Kidney (tissue), 22 donors: Measurements from ENCODE around the gene AMH. TPM values are rescaled to one million over a fixed set of nuclear protein-coding genes. Genes with fewer than 3 reads are reported as not detected.
"Not testable (repeated sequence)": the region's sequence is repeated elsewhere in the genome, so short reads cannot be mapped to it uniquely, and the experiment has no call there.

ENCODE experiments used
- DNase-seq, 5 donors: peaks; one replicate each; pipeline ENCODE4 v3.0.0-alpha.2; 2013 to 2020
- FAIRE-seq: peaks from 2 replicates; lab custom pipeline; 2012; peaks lifted over from hg19 to GRCh38; lab: Jason Lieb, UNC
- H3K27ac ChIP-seq, 2 donors: one replicate each; pipeline ENCODE4 v1.7.0; 2013; ENCODE audit warnings: low read depth in 2 of 2, low read length in 2 of 2, inconsistent platforms in 1 of 2
- H3K27me3 ChIP-seq: one replicate; pipeline ENCODE4 v1.7.1; 2013; ENCODE audit warnings: low read length, inconsistent platforms; ENCODE audit not compliant: control insufficient read depth, insufficient read depth
- H3K36me3 ChIP-seq, 3 donors: one replicate each; pipeline versions ENCODE4 v1.7.0 to v1.7.1; 2013; ENCODE audit warnings: low read length in 3 of 3, control low read depth in 1 of 3, inconsistent platforms in 1 of 3; ENCODE audit not compliant: insufficient read depth in 3 of 3, control insufficient read depth in 2 of 3
- H3K4me1 ChIP-seq, 3 donors: one replicate each; pipeline versions ENCODE4 v1.7.0 to v1.7.1; 2013; ENCODE audit warnings: low read length in 3 of 3, inconsistent platforms in 1 of 3, low read depth in 1 of 3; ENCODE audit not compliant: control insufficient read depth in 2 of 3, insufficient read depth in 2 of 3
- H3K4me3 ChIP-seq, 3 donors: one replicate each; pipeline versions ENCODE4 v1.7.0 to v1.8.1; 2013; ENCODE audit warnings: low read length in 3 of 3, control low read depth in 1 of 3, inconsistent platforms in 1 of 3
- H3K9ac ChIP-seq, 3 donors: one replicate each; pipeline versions ENCODE4 v1.7.0 to v1.7.1; 2013; ENCODE audit warnings: low read length in 3 of 3, control low read depth in 1 of 3, inconsistent platforms in 1 of 3
- H3K9me3 ChIP-seq, 3 donors: one replicate each; pipeline versions ENCODE4 v1.7.0 to v1.7.1; 2013; ENCODE audit warnings: low read length in 3 of 3, control low read depth in 1 of 3, inconsistent platforms in 1 of 3; ENCODE audit not compliant: control insufficient read depth in 2 of 3, insufficient read depth in 1 of 3
- CTCF ChIP-seq: IDR thresholded peaks from 3 replicates; pipeline ENCODE4 v1.5.1; 2012; ENCODE audit warnings: mild to moderate bottlenecking, moderate library complexity, borderline replicate concordance; ENCODE audit not compliant: insufficient read depth; ENCODE audit errors: extremely low read depth
- intact Hi-C: fragments of 100-400 bp; cut with DNase I; formaldehyde crosslinking; loops from one replicate; pipeline ENCODE4 v1.11.1; 2022
- long read RNA-seq, 10 donors: library from polyadenylated mRNA in 1 of 10; unstranded in 1 of 10; transcript quantifications; one replicate each; pipeline ENCODE4 v2.0.0 and lab custom pipeline, GENCODE V29; 2021 to 2026
- polyA plus RNA-seq: library from polyadenylated mRNA; stranded (reverse); fragments of 350-450 nt; fragmentation: Illumina TruSeq; extraction: RNeasy Lipid Tissue Mini Kit (QIAGEN cat#74804); gene quantifications from one replicate; pipeline ENCODE4 v1.2.3, GENCODE V29; 2014; ENCODE audit warnings: low read depth, low replicate concordance; ENCODE audit not compliant: insufficient read depth
- total RNA-seq: library from RNA; stranded (reverse); fragmentation: NEBNext Ultra II Directional; extraction: Animal tissue kit (Norgen Biotek cat#: 25700); gene quantifications from one replicate; pipeline ENCODE4 v1.2.1, GENCODE V29; 2021
- donor health status: control.
- donor health status: control.
- donor health status: control.
- donor health status: control.
- donor health status: control.
- donor health status: DM: yes; HTN: yes; CAD: no.
- donor health status: Normal renal cell carcinoma (clear cell type).

AMH gene
- total RNA-seq (1.0 TPM), polyA plus RNA-seq (0.60 TPM)
- long read RNA-seq, donor 1 = 0 reads
- long read RNA-seq, donor 2 = 0 reads
- long read RNA-seq, donor 3, partial matches to known transcripts = 0 of 1 reads
- long read RNA-seq, donor 3, other reads (novel, unspliced or antisense) = 0 of 1 reads
- long read RNA-seq, donor 4 = 0 reads
- long read RNA-seq, donor 5 = 0 reads
- long read RNA-seq, donor 6, partial matches to known transcripts = 0 of 1 reads
- long read RNA-seq, donor 6, other reads (novel, unspliced or antisense) = 0 of 1 reads
- long read RNA-seq, donor 7, partial matches to known transcripts = 0 of 1 reads
- long read RNA-seq, donor 7, other reads (novel, unspliced or antisense) = 0 of 1 reads
- long read RNA-seq, donor 8, partial matches to known transcripts = 0 of 2 reads
- long read RNA-seq, donor 8, other reads (novel, unspliced or antisense) = 0 of 2 reads
- long read RNA-seq, donor 9 = 0 reads
- long read RNA-seq, donor 10, partial matches to known transcripts = 0 of 1 reads
- long read RNA-seq, donor 10, other reads (novel, unspliced or antisense) = 0 of 1 reads

DNA sequence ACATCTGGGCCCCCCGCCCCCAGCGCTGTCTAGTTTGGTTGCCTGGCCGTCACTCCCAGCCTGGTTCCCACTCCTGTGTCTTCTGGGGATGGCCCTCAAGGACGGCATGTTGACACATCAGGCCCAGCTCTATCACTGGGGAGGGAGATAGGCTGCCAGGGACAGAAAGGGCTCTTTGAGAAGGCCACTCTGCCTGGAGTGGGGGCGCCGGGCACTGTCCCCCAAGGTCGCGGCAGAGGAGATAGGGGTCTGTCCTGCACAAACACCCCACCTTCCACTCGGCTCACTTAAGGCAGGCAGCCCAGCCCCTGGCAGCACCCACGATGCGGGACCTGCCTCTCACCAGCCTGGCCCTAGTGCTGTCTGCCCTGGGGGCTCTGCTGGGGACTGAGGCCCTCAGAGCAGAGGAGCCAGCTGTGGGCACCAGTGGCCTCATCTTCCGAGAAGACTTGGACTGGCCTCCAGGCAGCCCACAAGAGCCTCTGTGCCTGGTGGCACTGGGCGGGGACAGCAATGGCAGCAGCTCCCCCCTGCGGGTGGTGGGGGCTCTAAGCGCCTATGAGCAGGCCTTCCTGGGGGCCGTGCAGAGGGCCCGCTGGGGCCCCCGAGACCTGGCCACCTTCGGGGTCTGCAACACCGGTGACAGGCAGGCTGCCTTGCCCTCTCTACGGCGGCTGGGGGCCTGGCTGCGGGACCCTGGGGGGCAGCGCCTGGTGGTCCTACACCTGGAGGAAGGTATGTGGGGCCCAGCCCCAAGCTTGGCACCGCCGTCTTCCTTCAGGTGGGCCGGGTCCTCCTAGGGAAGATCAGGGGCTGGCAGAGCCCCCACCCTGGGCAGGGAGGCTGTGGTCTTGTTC, at the start of gene AMH:
Gene AMH, plus strand, starts transcription at position 314 of the 857 bp plus-strand sequence. Its CDS starts 10 bp downstream, at position 324.
- no peaks in the 10 kb centered on the region for H3K9me3 ChIP-seq
- peaks cover 0 to 9% (median 0%) of the 10 kb centered on the region in 3 donors for H3K4me1 ChIP-seq
- no peak within 1 kb of the TSS for H3K9ac ChIP-seq
- H3K27ac ChIP-seq = no peak within 1 kb of the TSS
- H3K36me3 ChIP-seq = peaks cover 0 to 29% (median 7%) of the 10 kb centered on the region in 3 donors
- peak in 1 of 5 donors; percentile 73 for DNase-seq
- peaks cover 2% of the 10 kb centered on the region for H3K27me3 ChIP-seq
- no peak within 1 kb of the TSS for H3K4me3 ChIP-seq
- no peak for FAIRE-seq
- no peak for TF ChIP-seq CTCF
- intact Hi-C loops = no loop called here

GRCh38 chr19:2199861-2200623, 49.1 kb upstream of the AMH start:
- intact Hi-C loops = no loop called here
- Histone ChIP-seq H3K9ac (no peak overlapping the region), H3K36me3 (peaks cover 0 to 2% (median 0%) of the 10 kb centered on the region in 3 donors), H3K9me3 (no peaks in the 10 kb centered on the region), H3K4me3 (no peak overlapping the region), H3K4me1 (no peaks in the 10 kb centered on the region), H3K27ac (no peak overlapping the region), H3K27me3 (no peaks in the 10 kb centered on the region)
- FAIRE-seq = no peak
- DNase-seq = no peak
- no peak for TF ChIP-seq CTCF

- DNase-seq, H3K27ac ChIP-seq, H3K4me3 ChIP-seq, H3K9me3 ChIP-seq, FAIRE-seq, H3K4me1 ChIP-seq, intact Hi-C loops, H3K9ac ChIP-seq, H3K36me3 ChIP-seq, H3K27me3 ChIP-seq: not testable (repeated sequence)
These were observed 48.4 kb upstream of the AMH start for GRCh38 chr19:2200624-2201294.
